Activated naive CD8-positive, alpha-beta T cell treated with anti-CD3 and anti-CD28 coated beads for 36 hours (primary cell): ENCODE measurements around the gene ADGRD2. TPM values are rescaled to one million over a fixed set of nuclear protein-coding genes. Genes with fewer than 3 reads are reported as not detected.
A peak's percentile ranks its signal among the peaks of the same experiment; 100 is the strongest.

Experiments
- DNase-seq: peaks from one replicate; pipeline ENCODE4 v3.0.0; 2021
- H3K27ac Mint-ChIP-seq: one replicate; pipeline ENCODE4 v1.8.0; 2022; ENCODE audit warnings: mild to moderate bottlenecking, moderate library complexity, mixed read lengths
- H3K27me3 Mint-ChIP-seq: one replicate; pipeline ENCODE4 v1.8.0; 2022; ENCODE audit warnings: mild to moderate bottlenecking, mixed read lengths
- H3K36me3 Mint-ChIP-seq: one replicate; pipeline ENCODE4 v1.8.0; 2021; ENCODE audit warnings: mild to moderate bottlenecking, mixed read lengths
- H3K4me1 Mint-ChIP-seq: one replicate; pipeline ENCODE4 v1.8.0; 2021; ENCODE audit warnings: mixed read lengths
- H3K4me3 Mint-ChIP-seq: one replicate; pipeline ENCODE4 v1.8.0; 2022; ENCODE audit warnings: mild to moderate bottlenecking, moderate library complexity, mixed read lengths
- H3K9me3 Mint-ChIP-seq: one replicate; pipeline ENCODE4 v1.8.0; 2022; ENCODE audit warnings: mixed read lengths
- total RNA-seq, 2 experiments: library from RNA; stranded (reverse); gene quantifications; one replicate each; pipeline ENCODE4 v1.2.3, GENCODE V29; 2021

The ADGRD2 gene
- total RNA-seq, 2 experiments from 2014 or later = not detected

DNA sequence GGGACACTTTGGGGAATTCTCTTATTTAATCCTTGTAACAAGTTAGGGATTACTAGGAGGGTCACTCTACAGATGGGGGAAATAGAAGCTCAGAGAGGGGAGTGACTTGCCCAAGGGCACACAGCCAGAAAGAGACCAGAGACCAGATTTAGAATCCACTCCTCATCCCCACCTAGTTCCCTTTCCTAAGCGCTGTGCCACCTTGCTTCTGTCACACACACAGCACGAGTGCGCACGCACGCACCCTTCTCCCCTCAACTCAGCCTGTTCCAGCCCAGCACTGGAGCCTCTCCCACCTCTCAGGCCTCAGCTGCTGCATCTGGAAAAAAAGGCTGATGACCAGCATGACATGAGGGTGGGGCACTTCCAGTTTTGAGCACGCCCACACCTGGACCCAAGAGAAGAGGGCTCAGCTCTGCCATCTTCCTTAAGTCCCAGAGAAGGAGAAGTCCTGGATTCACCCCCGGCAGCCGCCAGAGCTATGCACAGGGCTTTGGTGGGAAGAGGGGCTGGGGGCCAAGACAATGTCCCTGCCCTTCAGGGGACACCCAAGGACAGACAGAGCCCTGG is 38.5 kb downstream of the ADGRD2 start:
- no peaks in the 10 kb centered on the region for H3K36me3 Mint-ChIP-seq
- H3K4me3 Mint-ChIP-seq = no peak overlapping the region
- no peaks in the 10 kb centered on the region for H3K4me1 Mint-ChIP-seq
- no peak overlapping the region for H3K27ac Mint-ChIP-seq
- H3K9me3 Mint-ChIP-seq = no peaks in the 10 kb centered on the region
- no peak for DNase-seq
- no peaks in the 10 kb centered on the region for H3K27me3 Mint-ChIP-seq

DNA sequence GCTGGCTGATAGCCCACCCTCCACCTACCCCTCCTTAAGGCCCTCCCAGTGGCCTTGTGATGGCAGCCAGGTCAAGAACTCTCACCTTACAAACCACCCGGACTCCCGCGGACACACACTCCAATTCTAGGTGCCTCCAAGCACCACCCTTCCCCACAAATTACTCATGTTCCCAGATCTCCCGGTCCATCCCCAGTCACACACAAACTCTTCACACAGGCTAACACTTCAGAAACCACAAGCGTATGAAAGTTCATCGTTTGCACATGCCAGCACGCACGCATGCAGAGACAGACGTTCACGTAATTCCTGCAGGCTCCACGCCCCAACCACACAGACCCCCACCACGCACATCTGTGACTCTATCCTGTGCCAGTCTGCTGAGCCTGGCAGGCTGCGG is 39.0 kb downstream of the ADGRD2 start:
- Mint-ChIP-seq H3K4me3 (no peak overlapping the region), H3K27ac (no peak overlapping the region), H3K4me1 (peaks cover 4% of the 10 kb centered on the region), H3K36me3 (no peaks in the 10 kb centered on the region), H3K9me3 (no peaks in the 10 kb centered on the region), H3K27me3 (no peaks in the 10 kb centered on the region)
- no peak for DNase-seq

DNA sequence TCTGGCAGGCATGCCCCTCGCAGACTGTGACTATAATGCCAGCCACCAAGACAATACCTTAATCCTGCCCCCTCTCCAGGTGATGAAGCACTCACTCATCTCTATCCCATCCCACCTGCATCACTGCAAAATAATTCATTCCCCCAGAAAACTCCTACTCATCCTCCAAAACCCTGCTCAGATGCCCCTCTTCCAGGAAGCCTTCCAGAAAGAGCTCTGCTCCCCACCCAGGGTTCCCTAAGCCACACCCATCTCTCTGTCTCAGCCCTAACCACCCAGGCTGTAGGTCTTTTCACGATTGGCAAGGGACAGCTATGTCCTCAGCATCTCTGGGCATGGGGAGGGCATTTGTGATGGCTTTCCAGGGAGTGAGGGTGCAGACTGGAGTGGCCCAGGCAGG is 39.8 kb downstream of the ADGRD2 start:
- no peaks in the 10 kb centered on the region for H3K9me3 Mint-ChIP-seq
- H3K27ac Mint-ChIP-seq = no peak overlapping the region
- H3K4me1 Mint-ChIP-seq = peaks cover 8% of the 10 kb centered on the region
- DNase-seq = no peak
- H3K36me3 Mint-ChIP-seq = no peaks in the 10 kb centered on the region
- H3K27me3 Mint-ChIP-seq = no peaks in the 10 kb centered on the region
- H3K4me3 Mint-ChIP-seq = no peak overlapping the region

DNA sequence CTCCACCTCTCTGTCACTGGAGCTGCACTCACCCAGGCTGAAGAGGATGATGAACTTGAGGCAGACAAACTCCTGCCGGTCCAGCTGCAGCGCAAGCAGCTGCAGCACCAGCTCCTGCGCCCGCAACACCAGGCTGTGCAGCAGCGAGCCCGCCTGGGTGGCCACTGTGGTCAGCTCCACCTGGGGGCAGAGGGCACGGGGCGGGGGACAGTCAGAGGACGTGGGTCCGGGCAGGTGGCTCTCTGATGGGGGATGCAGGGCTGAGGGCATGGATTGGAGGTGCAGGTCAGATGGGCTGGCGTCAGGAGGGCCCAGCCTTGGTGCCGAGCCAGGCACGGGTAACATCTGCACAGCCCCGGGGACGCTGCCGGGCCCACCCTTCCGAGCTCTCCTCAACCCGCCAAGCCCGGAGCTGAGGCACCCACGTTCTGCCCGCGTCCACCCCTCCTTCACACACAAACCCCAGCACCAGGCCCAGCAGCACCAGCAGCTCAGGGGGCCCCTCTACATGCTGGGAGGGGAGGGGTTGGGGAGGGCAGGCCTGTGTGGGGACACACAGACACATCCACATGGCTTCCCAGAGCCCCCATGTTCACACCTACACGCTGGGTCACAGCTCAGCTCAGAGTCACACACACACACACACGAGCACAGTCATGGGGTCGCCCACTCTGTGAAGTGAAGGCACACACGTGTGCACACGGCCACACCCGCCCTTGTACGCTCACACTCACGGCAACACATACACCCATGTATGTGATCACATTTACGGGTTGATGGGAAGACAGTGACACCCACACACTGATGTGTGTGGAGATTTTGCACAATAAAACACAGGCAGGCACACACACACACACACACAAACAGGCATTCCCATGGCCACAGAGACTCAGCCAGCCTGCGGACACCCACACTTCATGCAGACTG is 41.1 kb downstream of the ADGRD2 start:
- no peaks in the 10 kb centered on the region for H3K27me3 Mint-ChIP-seq
- H3K9me3 Mint-ChIP-seq = no peaks in the 10 kb centered on the region
- H3K4me3 Mint-ChIP-seq = no peak overlapping the region
- H3K36me3 Mint-ChIP-seq = no peaks in the 10 kb centered on the region
- H3K4me1 Mint-ChIP-seq = peaks cover 18% of the 10 kb centered on the region
- DNase-seq = no peak
- no peak overlapping the region for H3K27ac Mint-ChIP-seq

DNA sequence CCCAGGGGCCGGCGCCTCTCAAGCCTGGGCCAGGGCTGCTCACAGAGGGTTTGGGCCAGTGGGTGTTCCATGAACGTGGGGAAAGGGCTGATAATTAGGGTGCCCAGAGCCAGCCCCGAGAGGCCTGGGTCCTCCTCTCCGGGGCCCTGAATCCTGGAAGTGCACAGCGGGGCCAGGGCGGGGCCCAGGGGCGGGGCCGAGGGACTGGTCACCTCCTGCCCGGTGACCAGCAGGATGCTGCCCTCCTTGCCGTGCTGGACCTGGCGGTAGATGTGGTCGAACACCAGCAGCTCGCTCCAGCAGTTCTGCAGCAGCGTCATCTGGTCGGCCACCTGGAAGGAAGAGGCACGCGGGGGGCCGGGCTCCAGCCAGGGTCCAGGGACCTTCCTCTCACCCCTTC is 42.6 kb downstream of the ADGRD2 start:
- peaks cover 20% of the 10 kb centered on the region for H3K4me1 Mint-ChIP-seq
- DNase-seq = no peak
- no peaks in the 10 kb centered on the region for H3K27me3 Mint-ChIP-seq
- H3K36me3 Mint-ChIP-seq = no peaks in the 10 kb centered on the region
- no peaks in the 10 kb centered on the region for H3K9me3 Mint-ChIP-seq
- no peak overlapping the region for H3K27ac Mint-ChIP-seq
- H3K4me3 Mint-ChIP-seq = no peak overlapping the region

DNA sequence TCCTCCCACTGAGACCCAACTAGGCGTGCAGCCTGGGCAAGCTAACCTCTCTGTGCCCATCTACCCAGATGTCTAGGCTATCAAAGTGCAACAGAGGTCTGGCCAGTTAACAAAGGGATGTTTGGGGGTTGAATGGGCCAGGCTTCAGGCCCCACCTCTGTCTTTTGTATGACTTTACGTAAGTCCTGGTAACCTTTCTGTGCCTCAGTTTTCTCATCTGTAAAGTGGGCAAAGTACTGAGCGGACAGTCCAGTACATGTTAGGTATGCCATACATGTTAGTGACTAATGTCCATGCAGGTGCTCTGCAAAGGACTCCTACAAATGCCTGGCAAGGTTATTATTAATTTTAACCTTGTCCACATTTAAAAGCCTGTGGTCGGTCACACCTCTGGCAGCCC is 43.0 kb downstream of the ADGRD2 start:
- H3K9me3 Mint-ChIP-seq = no peaks in the 10 kb centered on the region

DNA sequence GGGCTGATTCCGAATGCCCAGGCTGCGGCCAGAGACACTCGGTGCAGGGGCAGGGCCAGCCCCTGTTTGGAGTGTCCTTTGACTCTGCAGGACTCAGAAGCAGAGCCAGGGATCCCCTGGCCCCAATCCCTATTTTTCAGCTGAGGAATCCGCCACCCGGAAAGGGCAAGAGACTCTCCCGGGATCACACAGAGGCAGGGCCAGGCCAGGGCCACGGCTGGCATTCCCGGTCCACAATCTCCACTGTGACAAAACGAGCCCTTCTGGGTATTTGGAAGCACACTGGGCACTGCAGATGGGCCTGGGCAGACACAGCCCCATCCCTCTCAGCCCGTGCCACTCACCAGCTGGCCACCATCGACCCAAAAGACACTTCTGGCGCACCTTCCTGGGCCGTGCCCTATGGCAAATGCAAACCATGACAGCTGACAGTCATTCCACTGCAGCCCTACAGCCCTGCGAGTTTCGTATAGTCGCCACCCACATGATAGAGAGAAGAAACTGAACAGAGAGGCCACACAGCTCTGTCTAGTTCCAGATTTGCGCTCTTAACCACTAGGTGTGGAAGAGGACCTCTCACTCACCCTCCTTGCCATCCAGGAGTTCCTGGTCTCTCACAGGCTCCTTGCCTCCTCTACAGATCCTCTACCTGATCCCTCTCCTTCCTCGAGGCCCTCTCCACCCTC is 43.7 kb downstream of the ADGRD2 start:
- Mint-ChIP-seq H3K4me1 (peaks cover 23% of the 10 kb centered on the region), H3K27me3 (no peaks in the 10 kb centered on the region), H3K9me3 (no peaks in the 10 kb centered on the region), H3K4me3 (no peak overlapping the region), H3K27ac (no peak overlapping the region), H3K36me3 (no peaks in the 10 kb centered on the region)
- DNase-seq = no peak

More for the DNA sequence above, 43.0 kb downstream of the ADGRD2 start:
- H3K36me3 Mint-ChIP-seq = no peaks in the 10 kb centered on the region
- H3K27ac Mint-ChIP-seq = no peak overlapping the region
- no peak overlapping the region for H3K4me3 Mint-ChIP-seq
- no peaks in the 10 kb centered on the region for H3K27me3 Mint-ChIP-seq
- DNase-seq = no peak
- peaks cover 22% of the 10 kb centered on the region for H3K4me1 Mint-ChIP-seq

DNA sequence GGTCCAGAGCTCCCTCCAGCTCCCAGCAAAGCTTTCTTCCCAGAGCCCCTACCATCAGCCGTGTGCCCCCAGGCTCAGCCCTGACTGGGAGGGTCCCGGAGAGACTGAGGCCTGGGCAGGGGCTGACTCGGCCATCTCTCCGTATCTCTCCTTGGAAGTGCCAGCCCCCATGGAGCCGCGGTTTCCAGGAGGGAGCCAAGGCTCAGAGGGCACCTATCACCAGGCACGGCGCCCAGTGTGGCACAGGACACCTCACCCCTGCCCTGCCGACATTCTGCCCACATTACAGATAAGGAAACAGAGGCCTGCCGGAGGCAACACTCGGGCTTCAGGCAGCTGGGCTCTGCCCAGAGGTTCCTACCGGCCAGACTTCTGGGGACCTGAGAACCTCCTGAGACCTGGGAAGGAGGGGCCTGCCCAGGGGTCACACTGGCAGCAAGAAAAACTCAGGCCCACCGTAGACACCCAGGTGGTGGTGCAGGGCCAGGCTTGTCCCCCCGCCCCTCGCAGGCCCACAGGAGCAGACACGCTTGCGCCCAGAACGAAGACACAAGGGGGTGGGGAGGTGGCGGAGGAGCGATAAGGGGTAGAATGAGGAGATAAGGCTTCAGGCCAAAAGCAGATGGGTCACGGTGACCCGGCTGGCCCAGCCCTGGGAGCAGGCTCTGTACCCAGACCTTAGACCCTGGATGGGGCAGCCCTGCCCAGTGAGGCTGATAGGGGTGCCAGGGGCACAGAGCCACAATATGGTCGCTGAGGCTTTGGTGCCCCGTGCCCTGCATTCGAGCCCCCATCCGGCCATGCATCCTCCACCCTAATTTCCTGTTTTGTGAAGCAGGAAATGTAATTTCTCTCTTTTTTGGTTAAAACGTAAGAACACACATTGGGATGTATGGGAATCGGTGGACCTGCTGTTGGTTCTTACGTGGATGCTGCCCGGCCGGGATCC is 45.1 kb downstream of the ADGRD2 start:
- Mint-ChIP-seq H3K36me3 (no peaks in the 10 kb centered on the region), H3K27ac (peak overlapping the region; percentile 42), H3K27me3 (no peaks in the 10 kb centered on the region), H3K9me3 (no peaks in the 10 kb centered on the region), H3K4me3 (no peak overlapping the region), H3K4me1 (peaks cover 29% of the 10 kb centered on the region)
- no peak for DNase-seq

DNA sequence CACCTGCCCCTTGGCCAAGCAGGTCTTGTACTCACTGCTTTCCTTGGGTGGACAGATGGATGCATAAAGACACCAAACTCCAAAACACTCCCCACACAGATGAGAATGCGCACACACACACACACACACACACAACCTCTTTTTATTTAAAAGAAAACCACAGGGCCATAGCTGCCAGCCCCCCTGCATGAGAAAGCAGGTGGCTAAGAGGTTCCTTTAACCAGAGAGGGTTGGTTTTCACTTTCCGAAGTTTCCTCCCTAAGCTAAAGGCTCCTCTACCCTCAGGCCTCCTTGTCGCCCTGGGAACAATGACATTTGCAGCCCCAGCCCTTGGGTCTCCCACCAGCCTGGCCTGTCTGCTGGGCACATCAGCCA is 45.8 kb downstream of the ADGRD2 start:
- Mint-ChIP-seq H3K27me3 (no peaks in the 10 kb centered on the region), H3K36me3 (no peaks in the 10 kb centered on the region), H3K9me3 (no peaks in the 10 kb centered on the region), H3K4me1 (peaks cover 35% of the 10 kb centered on the region), H3K27ac (peak overlapping the region; percentile 42), H3K4me3 (no peak overlapping the region)
- no peak for DNase-seq

DNA sequence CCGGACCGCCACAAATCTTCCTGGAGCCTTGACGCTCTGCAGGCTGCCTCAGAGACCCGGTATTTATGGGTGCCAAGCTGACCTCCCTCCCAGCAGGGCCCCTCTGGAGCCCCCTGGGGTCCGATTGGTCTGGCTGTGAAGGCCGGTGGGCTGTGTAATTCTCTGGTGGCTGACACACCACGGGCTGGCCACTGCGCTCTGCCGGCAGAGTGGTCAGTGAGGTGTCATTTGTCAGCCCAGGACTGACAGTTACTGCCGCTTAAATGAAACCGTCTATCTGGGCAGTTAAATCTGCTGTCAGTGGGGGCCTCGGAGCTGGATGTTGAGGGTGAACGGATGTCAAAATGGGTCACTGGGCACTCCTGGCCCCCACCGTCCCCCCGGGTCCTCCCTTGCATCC is 46.2 kb downstream of the ADGRD2 start:
- Mint-ChIP-seq H3K4me3 (no peak overlapping the region), H3K27me3 (no peaks in the 10 kb centered on the region), H3K36me3 (no peaks in the 10 kb centered on the region), H3K4me1 (peaks cover 36% of the 10 kb centered on the region), H3K27ac (no peak overlapping the region), H3K9me3 (no peaks in the 10 kb centered on the region)
- DNase-seq = no peak

DNA sequence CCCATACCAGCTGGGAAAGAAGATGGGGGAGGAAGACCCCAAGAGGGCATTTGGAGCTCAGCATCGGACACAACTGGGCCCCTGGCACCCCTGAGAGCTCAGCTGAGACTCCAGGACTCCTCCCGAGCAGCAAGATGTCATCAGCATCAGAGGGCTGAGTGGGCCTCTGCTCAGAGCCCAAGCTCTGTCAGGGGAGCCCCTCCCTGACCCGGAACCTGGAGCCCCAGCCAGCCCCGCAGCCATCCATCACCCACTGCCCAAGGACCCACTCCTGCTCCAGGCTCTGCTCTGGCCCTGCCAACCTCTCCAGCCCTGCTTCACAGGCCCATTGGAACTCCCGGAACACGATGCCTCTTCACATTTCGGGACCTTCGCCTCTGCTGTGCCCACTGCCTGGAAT is 47.2 kb downstream of the ADGRD2 start:
- peaks cover 4% of the 10 kb centered on the region for H3K27me3 Mint-ChIP-seq
- no peak overlapping the region for H3K4me3 Mint-ChIP-seq
- DNase-seq = no peak
- H3K36me3 Mint-ChIP-seq = no peaks in the 10 kb centered on the region
- H3K9me3 Mint-ChIP-seq = no peaks in the 10 kb centered on the region
- H3K27ac Mint-ChIP-seq = no peak overlapping the region
- H3K4me1 Mint-ChIP-seq = peaks cover 36% of the 10 kb centered on the region

DNA sequence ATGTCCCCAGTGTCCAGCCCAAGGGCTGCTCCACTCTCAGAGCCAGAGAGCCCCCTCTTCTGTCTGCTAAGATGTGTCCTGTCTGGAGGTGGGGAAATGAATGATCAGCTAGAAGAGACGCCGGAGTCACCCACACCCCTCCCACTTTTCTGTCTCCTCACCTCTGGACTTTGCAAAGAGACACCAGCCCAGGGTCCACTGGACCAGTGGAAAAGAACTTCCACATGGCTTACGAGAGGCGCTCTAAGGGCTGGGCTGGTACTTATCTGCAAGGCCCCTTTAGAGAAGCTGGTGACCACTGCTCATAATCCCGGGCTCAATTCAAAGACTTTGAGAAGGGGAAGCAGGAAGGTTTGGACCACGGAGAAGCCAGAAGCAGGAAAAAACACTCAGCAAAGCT is 47.8 kb downstream of the ADGRD2 start:
- Mint-ChIP-seq H3K27ac (no peak overlapping the region), H3K27me3 (peaks cover 6% of the 10 kb centered on the region), H3K4me3 (no peak overlapping the region), H3K9me3 (no peaks in the 10 kb centered on the region), H3K4me1 (peaks cover 36% of the 10 kb centered on the region), H3K36me3 (no peaks in the 10 kb centered on the region)
- no peak for DNase-seq

DNA sequence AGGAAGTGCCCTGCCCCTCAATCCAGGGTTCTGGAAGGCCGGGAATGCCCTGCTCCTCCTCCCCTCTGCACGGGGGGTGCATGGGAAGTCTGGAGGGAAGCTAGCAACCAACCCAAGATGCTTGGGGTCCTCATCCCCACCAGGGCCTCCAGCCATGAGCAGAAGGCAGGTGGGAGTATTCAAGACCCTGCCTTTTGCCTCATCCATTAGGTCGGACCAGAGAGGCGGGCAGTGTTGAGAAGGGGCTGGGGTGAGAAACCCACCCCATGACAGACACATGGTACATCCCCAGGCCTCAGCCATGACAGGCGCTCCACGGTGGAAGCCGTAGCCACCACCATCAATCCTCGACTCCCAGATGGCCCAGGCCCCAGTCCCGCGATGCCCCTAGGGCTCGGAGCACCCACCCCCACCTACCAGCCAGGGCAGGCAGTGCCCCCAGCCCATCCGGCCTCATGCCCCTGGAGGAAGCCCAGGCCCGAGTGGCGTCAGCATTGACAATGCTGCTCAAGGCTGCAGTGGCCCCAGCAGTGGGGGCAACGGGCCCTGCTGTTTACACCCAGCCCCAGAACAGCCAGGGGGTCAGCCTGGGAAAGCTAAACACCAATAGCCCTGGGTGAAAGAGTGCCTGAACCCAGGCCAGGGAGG is 48.4 kb downstream of the ADGRD2 start:
- Mint-ChIP-seq H3K27ac (no peak overlapping the region), H3K36me3 (no peaks in the 10 kb centered on the region), H3K4me1 (peaks cover 37% of the 10 kb centered on the region), H3K4me3 (no peak overlapping the region), H3K9me3 (no peaks in the 10 kb centered on the region), H3K27me3 (peaks cover 9% of the 10 kb centered on the region)
- no peak for DNase-seq

DNA sequence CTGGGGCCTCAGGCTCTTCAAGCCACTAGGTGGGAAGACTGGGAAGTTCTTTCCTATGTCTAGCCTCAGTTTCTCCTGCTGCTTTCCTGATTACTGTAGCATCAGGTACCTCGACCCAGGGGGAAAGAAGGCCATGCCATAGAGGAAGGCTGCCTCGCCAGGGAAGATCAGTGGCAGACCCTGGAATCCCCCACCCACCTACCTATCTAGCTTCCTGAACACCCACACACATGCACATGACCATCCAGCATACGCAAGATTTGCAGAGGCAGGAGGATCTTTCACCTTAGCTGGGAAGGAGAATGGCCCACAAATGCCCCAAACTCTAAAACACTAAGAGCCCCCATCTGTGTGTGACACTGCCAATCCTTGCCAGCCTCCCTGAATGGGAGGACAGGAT is 49.0 kb downstream of the ADGRD2 start:
- DNase-seq = no peak
- Mint-ChIP-seq H3K4me3 (no peak overlapping the region), H3K4me1 (peaks cover 38% of the 10 kb centered on the region), H3K27me3 (peaks cover 15% of the 10 kb centered on the region), H3K27ac (no peak overlapping the region), H3K36me3 (no peaks in the 10 kb centered on the region), H3K9me3 (no peaks in the 10 kb centered on the region)
